Measurements from ENCODE around the gene GNLY. TPM values are rescaled to one million over a fixed set of nuclear protein-coding genes. Genes with fewer than 3 reads are reported as not detected.
"Not testable (repeated sequence)": the region's sequence is repeated elsewhere in the genome, so short reads cannot be mapped to it uniquely, and the experiment has no call there.

The GNLY gene
- total RNA-seq, 1 experiment from 2014 or later: not detected

- Mint-ChIP-seq H3K27me3 (ENCODE audit: insufficient read depth, unreplicated experiment) (peaks cover 3% of the 10 kb centered on the region), H3K4me1 (ENCODE audit: low read depth, unreplicated experiment) (no peaks in the 10 kb centered on the region), H3K4me3 (ENCODE audit: unreplicated experiment) (no peak overlapping the region), H3K36me3 (ENCODE audit: insufficient read depth, unreplicated experiment) (peaks cover 5% of the 10 kb centered on the region), H3K27ac (ENCODE audit: unreplicated experiment) (no peak overlapping the region), H3K9me3 (ENCODE audit: unreplicated experiment) (no peaks in the 10 kb centered on the region)
- Histone ChIP-seq H3K36me3 (ENCODE audit: control insufficient read depth, insufficient read depth, low read length) (no peaks in the 10 kb centered on the region), H3K9me3 (no peaks in the 10 kb centered on the region), H3K27me3 (replicated peaks; ENCODE audit: control insufficient read depth, insufficient read depth, low read length) (no peaks in the 10 kb centered on the region), H3K4me3 (ENCODE audit: low read depth, low read length) (no peak overlapping the region), H3K4me1 (no peaks in the 10 kb centered on the region)
- intact Hi-C loops (cut with micrococcal nuclease; ENCODE audit: unreplicated experiment): no loop called here
- no peak for DNase-seq
- ChIA-PET POLR2A (no interaction called here), CTCF (no interaction called here)
- TF ChIP-seq CTCF (IDR thresholded peaks at IDR 0.05; ENCODE audit: insufficient read depth in 1 of 2, low read depth in 1 of 2, low read length in 1 of 2, severe bottlenecking in 1 of 2, unreplicated experiment in 1 of 2): no peak
- no TSS peak for BruUV-seq (replicated peaks)
Measured at GRCh38 chr2:85668857-85669142, 25.4 kb upstream of the GNLY start.

- Histone ChIP-seq H3K9me3 (no peaks in the 10 kb centered on the region), H3K4me1 (no peaks in the 10 kb centered on the region), H3K27me3 (replicated peaks; ENCODE audit: control insufficient read depth, insufficient read depth, low read length) (no peaks in the 10 kb centered on the region), H3K4me3 (ENCODE audit: low read depth, low read length) (no peak overlapping the region), H3K36me3 (ENCODE audit: control insufficient read depth, insufficient read depth, low read length) (no peaks in the 10 kb centered on the region)
- POLR2A ChIA-PET: no interaction called here
- TF ChIP-seq CTCF (IDR thresholded peaks at IDR 0.05; ENCODE audit: insufficient read depth in 1 of 2, low read depth in 1 of 2, low read length in 1 of 2, severe bottlenecking in 1 of 2, unreplicated experiment in 1 of 2): no peak
- Mint-ChIP-seq H3K27ac (ENCODE audit: unreplicated experiment) (no peak overlapping the region), H3K4me1 (ENCODE audit: low read depth, unreplicated experiment) (no peaks in the 10 kb centered on the region), H3K4me3 (ENCODE audit: unreplicated experiment) (no peak overlapping the region), H3K9me3 (ENCODE audit: unreplicated experiment) (no peaks in the 10 kb centered on the region), H3K36me3 (ENCODE audit: insufficient read depth, unreplicated experiment) (peaks cover 5% of the 10 kb centered on the region), H3K27me3 (ENCODE audit: insufficient read depth, unreplicated experiment) (peaks cover 3% of the 10 kb centered on the region)
- CTCF ChIA-PET: no interaction called here
- no TSS peak for BruUV-seq (replicated peaks)
- DNase-seq: no peak
- intact Hi-C loops (cut with micrococcal nuclease; ENCODE audit: unreplicated experiment): no loop called here
Measured at GRCh38 chr2:85669549-85669948, 24.6 kb upstream of the GNLY start.

- POLR2A ChIA-PET; BruUV-seq (replicated peaks); H3K36me3 ChIP-seq (ENCODE audit: control insufficient read depth, insufficient read depth, low read length); H3K4me3 Mint-ChIP-seq (ENCODE audit: unreplicated experiment); intact Hi-C loops (cut with micrococcal nuclease; ENCODE audit: unreplicated experiment); H3K9me3 Mint-ChIP-seq (ENCODE audit: unreplicated experiment); H3K4me3 ChIP-seq (ENCODE audit: low read depth, low read length); H3K4me1 ChIP-seq; H3K9me3 ChIP-seq; H3K27me3 ChIP-seq (replicated peaks; ENCODE audit: control insufficient read depth, insufficient read depth, low read length); DNase-seq; H3K36me3 Mint-ChIP-seq (ENCODE audit: insufficient read depth, unreplicated experiment); H3K27ac Mint-ChIP-seq (ENCODE audit: unreplicated experiment); H3K27me3 Mint-ChIP-seq (ENCODE audit: insufficient read depth, unreplicated experiment); H3K4me1 Mint-ChIP-seq (ENCODE audit: low read depth, unreplicated experiment): not testable (repeated sequence)
- CTCF ChIA-PET: interaction anchor here (0.7 kb wide), 1 partner anchor 22 kb away, joined by 3 read pairs; no protein-coding TSS in a partner anchor
Measured at GRCh38 chr2:85670416-85670815, 23.7 kb upstream of the GNLY start.

GRCh38 chr2:85672456-85672855 lies 21.7 kb upstream of the GNLY start:
- ChIA-PET CTCF (interaction anchor here (0.7 kb wide), 1 partner anchor 327 kb away, joined by 3 read pairs; no protein-coding TSS in a partner anchor), POLR2A (no interaction called here)
- peaks cover 5% of the 10 kb centered on the region for H3K27me3 Mint-ChIP-seq (ENCODE audit: insufficient read depth, unreplicated experiment)

More at GRCh38 chr2:85672456-85672855, 21.7 kb upstream of the GNLY start:
- intact Hi-C loops (cut with micrococcal nuclease; ENCODE audit: unreplicated experiment): no loop called here
- H3K4me1 ChIP-seq: no peaks in the 10 kb centered on the region
- Mint-ChIP-seq H3K9me3 (ENCODE audit: unreplicated experiment) (no peaks in the 10 kb centered on the region), H3K27ac (ENCODE audit: unreplicated experiment) (no peak overlapping the region), H3K36me3 (ENCODE audit: insufficient read depth, unreplicated experiment) (no peaks in the 10 kb centered on the region), H3K4me1 (ENCODE audit: low read depth, unreplicated experiment) (no peaks in the 10 kb centered on the region), H3K4me3 (ENCODE audit: unreplicated experiment) (no peak overlapping the region)
- no peaks in the 10 kb centered on the region for H3K36me3 ChIP-seq (ENCODE audit: control insufficient read depth, insufficient read depth, low read length)
- no peak for TF ChIP-seq CTCF (IDR thresholded peaks at IDR 0.05; ENCODE audit: insufficient read depth in 1 of 2, low read depth in 1 of 2, low read length in 1 of 2, severe bottlenecking in 1 of 2, unreplicated experiment in 1 of 2)
- no peaks in the 10 kb centered on the region for H3K27me3 ChIP-seq (replicated peaks; ENCODE audit: control insufficient read depth, insufficient read depth, low read length)
- no peak overlapping the region for H3K4me3 ChIP-seq (ENCODE audit: low read depth, low read length)
- BruUV-seq (replicated peaks): no TSS peak
- no peaks in the 10 kb centered on the region for H3K9me3 ChIP-seq
- peak in 1 of 2 experiments; percentile 6 for DNase-seq
